HT1080 (cell line): ENCODE data around the gene EDIL3. TPM values are rescaled to one million over a fixed set of nuclear protein-coding genes. Genes with fewer than 3 reads are reported as not detected.
A peak's percentile ranks its signal among the peaks of the same experiment; 100 is the strongest.
"Not testable (repeated sequence)": the region's sequence is repeated elsewhere in the genome, so short reads cannot be mapped to it uniquely, and the experiment has no call there.

Source experiments
- DNase-seq: peaks from one replicate; pipeline ENCODE4 v3.0.0-alpha.2; 2015; ENCODE audit warnings: low read depth
- total RNA-seq: library from RNA; depleted of rRNA; stranded (reverse); fragments of >200 nt; shearing (Covaris generic); gene quantifications from 2 replicates; pipeline ENCODE4 v1.2.3, GENCODE V29; 2014

The EDIL3 gene
- total RNA-seq, 1 experiment from 2014 or later, result 2.4 TPM

GRCh38 chr5:84184857-84185256, 199.8 kb downstream of the EDIL3 start:
- no peak for DNase-seq

- no peak for DNase-seq
Measured at GRCh38 chr5:84181093-84181492, 203.6 kb downstream of the EDIL3 start.

GRCh38 chr5:84168841-84169240, 215.8 kb downstream of the EDIL3 start:
- no peak for DNase-seq

GRCh38 chr5:84163671-84164070, 221.0 kb downstream of the EDIL3 start:
- DNase-seq, result no peak

- DNase-seq, result no peak
Measured at GRCh38 chr5:84162695-84163094, 222.0 kb downstream of the EDIL3 start.

- not testable (repeated sequence) for DNase-seq
Measured at GRCh38 chr5:84160650-84161049, 224.0 kb downstream of the EDIL3 start.

GRCh38 chr5:84149094-84149493, 235.6 kb downstream of the EDIL3 start:
- no peak for DNase-seq

GRCh38 chr5:84148651-84149050, 236.0 kb downstream of the EDIL3 start:
- no peak for DNase-seq

- no peak for DNase-seq
Measured at GRCh38 chr5:84137541-84137940, 247.1 kb downstream of the EDIL3 start.

- DNase-seq, result no peak
Measured at GRCh38 chr5:84131372-84131771, 253.3 kb downstream of the EDIL3 start.

- DNase-seq, result no peak
Measured at GRCh38 chr5:84130006-84130580, 254.6 kb downstream of the EDIL3 start.

GRCh38 chr5:84125216-84125615, 259.5 kb downstream of the EDIL3 start:
- no peak for DNase-seq

- DNase-seq, result no peak
Measured at GRCh38 chr5:84119252-84119651, 265.4 kb downstream of the EDIL3 start.

- DNase-seq, result no peak
Measured at GRCh38 chr5:84118551-84118950, 266.1 kb downstream of the EDIL3 start.

GRCh38 chr5:84115727-84116126, 269.0 kb downstream of the EDIL3 start:
- no peak for DNase-seq

- DNase-seq, result peak; percentile 23
Measured at GRCh38 chr5:84113246-84114105, 271.2 kb downstream of the EDIL3 start.

- DNase-seq, result no peak
Measured at GRCh38 chr5:84092738-84093137, 291.9 kb downstream of the EDIL3 start.

- no peak for DNase-seq
Measured at GRCh38 chr5:84091127-84091799, 293.4 kb downstream of the EDIL3 start.

GRCh38 chr5:84088996-84089395, 295.7 kb downstream of the EDIL3 start:
- DNase-seq, result peak; percentile 15

- no peak for DNase-seq
Measured at GRCh38 chr5:84086511-84086910, 298.2 kb downstream of the EDIL3 start.

- no peak for DNase-seq
Measured at GRCh38 chr5:84085387-84086041, 299.2 kb downstream of the EDIL3 start.

- no peak for DNase-seq
Measured at GRCh38 chr5:84080908-84081307, 303.8 kb downstream of the EDIL3 start.
